GM12892 (cell line): ENCODE data around the gene NDUFS1.

ENCODE experiments used
- POLR2A ChIP-seq: IDR thresholded peaks from 2 replicates; pipeline ENCODE4 v1.6.1; 2011; ENCODE audit warnings: low read depth, low read length, control low read depth
- POLR2AphosphoS5 ChIP-seq: IDR thresholded peaks from 2 replicates; pipeline ENCODE4 v1.6.1; 2011; ENCODE audit warnings: low read depth, low read length, control low read depth

DNA sequence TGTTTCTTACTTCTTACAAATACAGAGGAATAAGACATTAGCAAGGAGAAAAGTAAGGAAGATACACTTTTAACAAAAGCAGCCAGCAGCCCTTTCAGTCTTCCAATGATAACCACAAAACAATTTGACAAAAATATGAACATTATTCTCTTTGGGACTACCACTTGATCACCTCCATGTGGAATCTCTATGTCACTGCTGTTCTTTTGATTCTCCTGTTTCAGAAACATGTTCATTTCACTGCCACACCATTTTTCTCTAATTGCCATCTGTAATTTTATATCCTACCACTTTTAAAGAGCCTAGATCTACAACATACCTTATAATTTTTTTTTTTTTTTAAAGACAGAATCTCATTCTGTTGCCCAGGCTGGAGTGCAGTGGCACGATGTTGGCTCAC lies 84.1 kb downstream of the NDUFS1 start:
- TF ChIP-seq POLR2AphosphoS5 (no peak), POLR2A (no peak)
